ENCODE measurements around the gene GNA15. TPM values are rescaled to one million over a fixed set of nuclear protein-coding genes. Genes with fewer than 3 reads are reported as not detected.
"Not testable (repeated sequence)": the region's sequence is repeated elsewhere in the genome, so short reads cannot be mapped to it uniquely, and the experiment has no call there.

Gene GNA15
- total RNA-seq (2014; rRNA removed; shearing (Covaris generic)), result 0.78 and 0.87 TPM in 2 replicates
- 0.47 and 0.57 TPM in 2 replicates for polyA plus RNA-seq (2014; cell fraction: nucleus; rRNA removed)

GRCh38 chr19:3135961-3136683 lies at the start of gene GNA15:
GNA15 (plus strand) TSS chr19:3136033; CDS start chr19:3136451, 418 bp downstream.
- no peak for DNase-seq (ENCODE audit: extremely low read depth, low read depth)

- no peak for DNase-seq (ENCODE audit: extremely low read depth, low read depth)
Measured at GRCh38 chr19:3087769-3088168, 48.1 kb upstream of the GNA15 start.

GRCh38 chr19:3089299-3089855 lies 46.5 kb upstream of the GNA15 start:
- DNase-seq (ENCODE audit: extremely low read depth, low read depth), result not testable (repeated sequence)

GRCh38 chr19:3094601-3095440 lies 41.0 kb upstream of the GNA15 start:
- DNase-seq (ENCODE audit: extremely low read depth, low read depth), result no peak

- DNase-seq (ENCODE audit: extremely low read depth, low read depth), result no peak
Measured at GRCh38 chr19:3095441-3096191, 40.2 kb upstream of the GNA15 start.

- no peak for DNase-seq (ENCODE audit: extremely low read depth, low read depth)
Measured at GRCh38 chr19:3096267-3096901, 39.4 kb upstream of the GNA15 start.

GRCh38 chr19:3096902-3097326 lies 38.9 kb upstream of the GNA15 start:
- no peak for DNase-seq (ENCODE audit: extremely low read depth, low read depth)

GRCh38 chr19:3097442-3097871 lies 38.4 kb upstream of the GNA15 start:
- no peak for DNase-seq (ENCODE audit: extremely low read depth, low read depth)

- no peak for DNase-seq (ENCODE audit: extremely low read depth, low read depth)
Measured at GRCh38 chr19:3098141-3098514, 37.7 kb upstream of the GNA15 start.

GRCh38 chr19:3098515-3099346 lies 37.1 kb upstream of the GNA15 start:
- DNase-seq (ENCODE audit: extremely low read depth, low read depth), result no peak

GRCh38 chr19:3099347-3100145 lies 36.3 kb upstream of the GNA15 start:
- DNase-seq (ENCODE audit: extremely low read depth, low read depth), result no peak

- no peak for DNase-seq (ENCODE audit: extremely low read depth, low read depth)
Measured at GRCh38 chr19:3100331-3100730, 35.5 kb upstream of the GNA15 start.

- DNase-seq (ENCODE audit: extremely low read depth, low read depth), result no peak
Measured at GRCh38 chr19:3100747-3101730, 34.8 kb upstream of the GNA15 start.

- no peak for DNase-seq (ENCODE audit: extremely low read depth, low read depth)
Measured at GRCh38 chr19:3102239-3103140, 33.3 kb upstream of the GNA15 start.

- DNase-seq (ENCODE audit: extremely low read depth, low read depth), result no peak
Measured at GRCh38 chr19:3104708-3104983, 31.2 kb upstream of the GNA15 start.
